Measurements from ENCODE around the gene ZFP92.
A peak's percentile ranks its signal among the peaks of the same experiment; 100 is the strongest.

The ZFP92 gene, protein sequence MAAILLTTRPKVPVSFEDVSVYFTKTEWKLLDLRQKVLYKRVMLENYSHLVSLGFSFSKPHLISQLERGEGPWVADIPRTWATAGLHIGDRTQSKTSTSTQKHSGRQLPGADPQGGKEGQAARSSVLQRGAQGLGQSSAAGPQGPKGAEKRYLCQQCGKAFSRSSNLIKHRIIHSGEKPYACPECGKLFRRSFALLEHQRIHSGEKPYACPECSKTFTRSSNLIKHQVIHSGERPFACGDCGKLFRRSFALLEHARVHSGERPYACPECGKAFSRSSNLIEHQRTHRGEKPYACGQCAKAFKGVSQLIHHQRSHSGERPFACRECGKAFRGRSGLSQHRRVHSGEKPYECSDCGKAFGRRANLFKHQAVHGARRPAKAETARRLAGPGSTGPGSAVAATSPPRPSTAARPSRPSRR

DNA sequence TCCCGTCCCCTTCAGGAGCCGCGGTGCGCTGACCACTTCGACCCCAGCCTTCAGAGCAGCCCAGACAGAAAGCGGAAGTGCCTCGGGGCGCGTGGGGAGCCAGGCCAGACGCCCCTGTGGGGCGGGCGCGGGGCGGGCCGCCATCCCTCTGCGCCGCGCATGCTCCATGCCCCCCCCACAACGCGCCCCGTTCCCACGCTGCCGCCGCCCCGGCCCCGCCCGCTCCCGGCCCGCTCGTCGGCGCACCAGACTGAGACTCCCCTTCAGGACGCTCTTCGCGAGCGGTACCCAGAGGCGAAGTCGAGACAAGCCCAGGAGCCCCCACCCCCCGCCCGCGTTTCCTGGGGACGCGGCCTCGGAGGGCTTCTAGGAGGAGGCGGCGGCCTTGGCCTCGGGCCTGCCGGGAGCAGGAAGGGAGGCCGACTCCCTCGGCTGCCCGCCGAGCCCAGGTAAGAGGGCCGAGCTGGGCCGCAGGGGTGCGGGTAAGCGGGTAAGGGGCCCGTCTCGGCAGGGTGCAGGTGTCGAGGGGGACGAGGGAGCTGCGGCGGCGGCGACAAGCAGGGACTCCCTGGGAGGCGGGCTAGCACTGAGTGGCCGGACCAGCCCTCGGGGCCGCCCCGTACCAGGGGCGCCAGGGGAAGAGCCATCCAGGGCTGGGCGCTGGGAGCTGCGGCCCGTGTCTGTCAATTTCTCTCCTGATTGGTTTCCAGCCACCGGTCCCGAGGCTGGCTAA is at the start of gene ZFP92:
Gene ZFP92, plus strand, starts transcription at position 218 of the 733 bp plus-strand sequence. CDS start 6,851 bp downstream, outside the sequence.
- peak; percentile 48 for ATAC-seq (ENCODE audit: low read depth)
- no peak for DNase-seq (ENCODE audit: low spot score)
- no peak within 1 kb of the TSS for H3K27ac ChIP-seq (ENCODE audit: poor library complexity, severe bottlenecking)

DNA sequence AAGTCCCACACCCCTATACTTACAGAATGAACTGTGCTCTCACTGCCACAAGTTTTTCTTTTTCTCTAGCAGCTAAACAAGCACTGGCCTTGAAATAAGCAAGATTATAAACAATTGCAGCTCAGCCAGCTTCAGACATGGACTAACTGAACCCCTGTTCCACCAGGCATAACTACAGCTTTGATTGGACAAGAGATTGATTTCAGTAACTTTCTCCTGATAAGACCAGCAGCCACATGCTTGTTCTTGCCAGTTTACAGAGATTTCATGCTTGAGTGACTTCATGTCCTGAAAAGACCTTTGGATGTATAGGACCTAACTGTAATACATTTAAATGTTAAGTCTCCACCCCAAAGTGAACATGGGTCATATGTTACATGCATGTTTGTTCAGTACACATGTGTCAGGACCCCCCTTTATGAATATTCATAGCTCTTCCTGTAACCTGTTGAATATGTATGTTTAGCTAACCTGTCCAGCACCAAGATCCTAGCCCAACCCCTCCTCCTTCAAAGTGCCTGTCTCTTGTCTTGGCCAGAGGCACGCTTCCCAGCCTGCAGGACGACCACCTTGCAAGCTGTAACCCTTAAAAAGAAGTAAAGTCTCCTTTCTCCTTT is 49.4 kb upstream of the ZFP92 start:
- DNase-seq (ENCODE audit: low spot score) (no peak), ATAC-seq (ENCODE audit: low read depth) (no peak)
- TF ChIP-seq, protein P1, sequence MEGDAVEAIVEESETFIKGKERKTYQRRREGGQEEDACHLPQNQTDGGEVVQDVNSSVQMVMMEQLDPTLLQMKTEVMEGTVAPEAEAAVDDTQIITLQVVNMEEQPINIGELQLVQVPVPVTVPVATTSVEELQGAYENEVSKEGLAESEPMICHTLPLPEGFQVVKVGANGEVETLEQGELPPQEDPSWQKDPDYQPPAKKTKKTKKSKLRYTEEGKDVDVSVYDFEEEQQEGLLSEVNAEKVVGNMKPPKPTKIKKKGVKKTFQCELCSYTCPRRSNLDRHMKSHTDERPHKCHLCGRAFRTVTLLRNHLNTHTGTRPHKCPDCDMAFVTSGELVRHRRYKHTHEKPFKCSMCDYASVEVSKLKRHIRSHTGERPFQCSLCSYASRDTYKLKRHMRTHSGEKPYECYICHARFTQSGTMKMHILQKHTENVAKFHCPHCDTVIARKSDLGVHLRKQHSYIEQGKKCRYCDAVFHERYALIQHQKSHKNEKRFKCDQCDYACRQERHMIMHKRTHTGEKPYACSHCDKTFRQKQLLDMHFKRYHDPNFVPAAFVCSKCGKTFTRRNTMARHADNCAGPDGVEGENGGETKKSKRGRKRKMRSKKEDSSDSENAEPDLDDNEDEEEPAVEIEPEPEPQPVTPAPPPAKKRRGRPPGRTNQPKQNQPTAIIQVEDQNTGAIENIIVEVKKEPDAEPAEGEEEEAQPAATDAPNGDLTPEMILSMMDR (IDR thresholded peaks at IDR 0.05; ENCODE audit: poor library complexity, severe bottlenecking) = no peak
- H3K4me3 ChIP-seq (ENCODE audit: severe bottlenecking) = no peak overlapping the region
- no peaks in the 10 kb centered on the region for H3K4me1 ChIP-seq (ENCODE audit: insufficient read depth, poor library complexity, severe bottlenecking)
- H3K27ac ChIP-seq (ENCODE audit: poor library complexity, severe bottlenecking) = no peak overlapping the region
- no peaks in the 10 kb centered on the region for H3K27me3 ChIP-seq (ENCODE audit: insufficient read depth, poor library complexity, severe bottlenecking)
- no peaks in the 10 kb centered on the region for H3K36me3 ChIP-seq (ENCODE audit: low read depth)
- no peaks in the 10 kb centered on the region for H3K9me3 ChIP-seq (ENCODE audit: severe bottlenecking)

More for the DNA sequence above, at the start of gene ZFP92:
- Histone ChIP-seq H3K36me3 (ENCODE audit: low read depth) (no peaks in the 10 kb centered on the region), H3K9me3 (ENCODE audit: severe bottlenecking) (no peaks in the 10 kb centered on the region), H3K27me3 (ENCODE audit: insufficient read depth, poor library complexity, severe bottlenecking) (no peaks in the 10 kb centered on the region), H3K4me1 (ENCODE audit: insufficient read depth, poor library complexity, severe bottlenecking) (no peaks in the 10 kb centered on the region), H3K4me3 (ENCODE audit: severe bottlenecking) (peak within 1 kb of the TSS; percentile 37)
- TF ChIP-seq, protein P1 (IDR thresholded peaks at IDR 0.05; ENCODE audit: poor library complexity, severe bottlenecking) = no peak

DNA sequence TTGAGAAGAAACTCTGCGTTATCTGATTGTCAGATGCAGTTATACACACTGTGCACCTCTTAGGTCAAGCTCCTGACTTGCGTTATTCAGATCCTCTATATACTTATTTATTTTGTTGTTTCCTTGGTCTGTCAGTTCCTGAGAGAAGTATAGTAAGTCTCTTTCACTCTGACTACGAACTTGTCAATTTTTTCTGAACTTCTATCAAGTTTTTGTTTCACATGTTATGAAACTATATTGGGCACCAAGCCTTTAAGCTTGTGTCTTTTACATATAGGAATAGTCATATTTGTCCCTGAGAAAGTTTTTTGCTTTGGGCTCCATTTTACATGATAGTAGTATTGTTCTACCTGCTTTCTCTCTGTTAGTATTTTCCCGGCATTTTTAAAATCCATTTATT is 45.6 kb upstream of the ZFP92 start:
- DNase-seq (ENCODE audit: low spot score) (no peak), ATAC-seq (ENCODE audit: low read depth) (no peak)
- Histone ChIP-seq H3K4me1 (ENCODE audit: insufficient read depth, poor library complexity, severe bottlenecking) (no peaks in the 10 kb centered on the region), H3K4me3 (ENCODE audit: severe bottlenecking) (no peak overlapping the region), H3K27ac (ENCODE audit: poor library complexity, severe bottlenecking) (no peak overlapping the region), H3K27me3 (ENCODE audit: insufficient read depth, poor library complexity, severe bottlenecking) (no peaks in the 10 kb centered on the region), H3K9me3 (ENCODE audit: severe bottlenecking) (no peaks in the 10 kb centered on the region), H3K36me3 (ENCODE audit: low read depth) (no peaks in the 10 kb centered on the region)
- TF ChIP-seq, protein P1 (IDR thresholded peaks at IDR 0.05; ENCODE audit: poor library complexity, severe bottlenecking) = no peak

DNA sequence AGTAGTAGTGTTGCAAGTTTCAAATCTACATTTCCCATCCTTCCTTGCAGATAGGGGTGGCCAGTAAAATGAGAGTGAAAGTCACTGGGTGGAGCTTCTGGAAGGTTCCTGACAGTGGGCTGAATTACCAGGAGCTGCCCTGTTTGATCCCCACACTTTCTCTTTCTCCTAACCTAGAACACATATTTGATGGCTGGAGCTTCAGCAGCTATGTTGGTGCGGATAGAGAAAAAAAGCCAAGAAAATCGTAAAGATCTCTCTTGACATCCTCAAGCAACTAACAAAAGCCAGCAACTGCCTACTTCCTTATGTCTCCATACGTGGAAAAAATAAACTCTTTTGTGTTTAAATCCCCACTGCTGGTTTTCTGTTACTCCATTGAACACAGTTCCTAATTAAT is 45.2 kb upstream of the ZFP92 start:
- H3K27ac ChIP-seq (ENCODE audit: poor library complexity, severe bottlenecking) = no peak overlapping the region
- no peaks in the 10 kb centered on the region for H3K9me3 ChIP-seq (ENCODE audit: severe bottlenecking)
- H3K4me1 ChIP-seq (ENCODE audit: insufficient read depth, poor library complexity, severe bottlenecking) = no peaks in the 10 kb centered on the region
- H3K4me3 ChIP-seq (ENCODE audit: severe bottlenecking) = no peak overlapping the region
- DNase-seq (ENCODE audit: low spot score) (no peak), ATAC-seq (ENCODE audit: low read depth) (no peak)
- H3K36me3 ChIP-seq (ENCODE audit: low read depth) = no peaks in the 10 kb centered on the region
- no peaks in the 10 kb centered on the region for H3K27me3 ChIP-seq (ENCODE audit: insufficient read depth, poor library complexity, severe bottlenecking)
- TF ChIP-seq, protein P1 (IDR thresholded peaks at IDR 0.05; ENCODE audit: poor library complexity, severe bottlenecking) = no peak
